SH-SY5Y (cell line): Measurements from ENCODE around the gene SYT5.

Experiments
- GATA2 ChIP-seq: IDR thresholded peaks from 2 replicates; pipeline ENCODE4 v1.6.1; 2011; ENCODE audit warnings: mild to moderate bottlenecking, low read depth, low read length
- GATA3 ChIP-seq: IDR thresholded peaks from 2 replicates; pipeline ENCODE4 v1.6.1; 2011; ENCODE audit warnings: low read depth, mild to moderate bottlenecking, low read length, moderate library complexity

- TF ChIP-seq GATA2 = no peak
- TF ChIP-seq GATA3 = no peak
Observed at GRCh38 chr19:55146078-55146704, 33.9 kb downstream of the SYT5 start.
